HG02981 (cell line): ENCODE measurements around the gene SAMMSON.

Experiments
- ATAC-seq: cut with Tn5 transposase; IDR thresholded peaks from one replicate; pipeline ENCODE4 v1.9.1; 2021; ENCODE audit warnings: mild to moderate bottlenecking, moderate library complexity; ENCODE audit not compliant: unreplicated experiment

Gene SAMMSON

DNA sequence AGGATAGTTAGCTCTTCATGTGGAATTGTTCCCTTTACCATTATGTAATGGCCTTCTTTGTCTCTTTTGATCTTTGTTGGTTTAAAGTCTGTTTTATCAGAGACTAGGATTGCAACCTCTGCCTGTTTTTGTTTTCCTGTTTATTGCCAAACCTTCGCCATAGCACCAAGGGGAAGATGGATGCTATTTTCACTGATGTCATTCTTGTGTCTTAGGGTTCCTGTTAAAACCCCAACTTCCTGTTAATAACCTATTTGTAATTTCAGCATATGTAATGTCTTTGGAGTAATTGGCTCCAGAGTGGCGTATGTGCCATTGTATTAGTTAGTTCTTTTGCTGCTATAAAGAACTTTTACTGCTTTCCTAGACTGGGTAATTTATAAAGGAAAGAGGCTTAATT, 10.8 kb downstream of the SAMMSON start:
- ATAC-seq = no peak

- ATAC-seq = no peak
Measured at GRCh38 chr3:70011582-70011981, 12.0 kb downstream of the SAMMSON start.

DNA sequence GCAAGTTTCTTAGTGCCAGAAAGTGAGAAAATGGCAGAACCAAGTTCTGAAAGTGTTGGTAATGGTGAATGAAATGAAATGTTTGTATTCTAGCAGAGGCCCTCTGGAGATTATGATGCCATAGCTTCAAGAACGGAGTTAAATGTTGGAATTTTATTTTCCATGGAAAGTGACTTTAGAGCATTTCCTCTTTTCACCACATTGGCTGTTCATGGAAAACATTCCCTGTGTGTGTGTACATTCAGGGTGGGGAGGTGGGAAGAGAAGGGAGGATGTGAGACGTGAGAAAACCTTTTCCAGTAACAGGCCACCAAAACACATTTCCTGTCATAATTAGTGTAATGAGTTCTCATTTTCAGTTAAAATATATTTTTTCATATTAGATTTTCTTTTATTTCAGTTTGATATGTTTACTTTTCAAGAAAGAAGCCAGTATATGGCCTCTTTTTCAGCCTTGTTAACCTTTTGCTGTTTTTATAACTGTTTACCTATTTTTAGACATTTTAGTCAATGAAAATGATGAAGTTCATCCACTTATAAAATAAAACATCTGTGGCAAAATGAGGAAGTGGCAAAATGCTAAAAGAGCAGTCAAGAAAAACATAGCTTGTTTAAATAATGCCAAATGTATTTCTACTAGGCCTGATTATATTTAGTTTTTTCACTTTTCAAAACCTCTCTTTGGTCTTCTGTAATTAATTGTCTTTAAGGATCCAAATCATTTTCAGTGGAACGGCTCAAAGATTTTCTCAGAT, 21.6 kb downstream of the SAMMSON start:
- ATAC-seq = no peak

GRCh38 chr3:70028361-70028760, 28.8 kb downstream of the SAMMSON start:
- ATAC-seq = no peak

GRCh38 chr3:70038693-70039092, 39.2 kb downstream of the SAMMSON start:
- no peak for ATAC-seq

DNA sequence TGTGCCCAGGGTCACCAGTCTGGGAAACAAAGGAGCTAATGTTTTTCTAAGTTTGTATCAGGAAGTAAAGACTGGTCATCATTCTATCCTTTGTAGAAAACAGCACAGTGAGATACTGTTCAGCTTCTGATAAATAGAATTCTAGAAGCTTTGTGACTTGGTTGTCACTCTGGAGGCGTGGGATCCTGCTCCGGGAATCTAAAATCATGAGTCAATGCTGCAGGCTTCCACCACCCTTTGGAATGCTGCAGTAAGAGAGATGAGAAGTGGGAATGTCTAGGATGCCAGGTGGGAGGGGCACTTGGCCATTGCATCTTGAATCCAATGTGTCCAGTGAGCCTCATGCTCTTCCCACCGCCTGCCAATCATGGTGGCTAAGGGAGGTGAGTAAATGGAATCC, 40.9 kb downstream of the SAMMSON start:
- no peak for ATAC-seq

DNA sequence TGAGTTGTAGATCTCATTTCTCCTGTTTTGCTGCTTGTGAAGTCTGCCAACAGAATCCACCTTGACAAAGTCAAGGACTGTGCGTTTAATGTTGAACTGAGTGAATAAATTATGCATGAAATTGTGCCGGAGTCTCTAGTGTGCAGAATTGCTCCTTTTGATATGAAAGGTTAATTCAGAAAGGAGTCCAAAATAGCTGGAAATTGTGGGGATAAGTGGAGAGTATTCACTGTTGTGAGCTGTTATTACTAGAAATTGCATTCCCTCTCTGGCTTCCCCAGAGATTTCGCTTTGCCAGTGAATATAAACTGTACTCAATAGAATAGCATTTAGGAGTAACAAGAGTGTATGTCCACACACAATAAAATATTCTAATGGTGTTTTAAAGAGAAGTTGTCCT, 43.1 kb downstream of the SAMMSON start:
- no peak for ATAC-seq

DNA sequence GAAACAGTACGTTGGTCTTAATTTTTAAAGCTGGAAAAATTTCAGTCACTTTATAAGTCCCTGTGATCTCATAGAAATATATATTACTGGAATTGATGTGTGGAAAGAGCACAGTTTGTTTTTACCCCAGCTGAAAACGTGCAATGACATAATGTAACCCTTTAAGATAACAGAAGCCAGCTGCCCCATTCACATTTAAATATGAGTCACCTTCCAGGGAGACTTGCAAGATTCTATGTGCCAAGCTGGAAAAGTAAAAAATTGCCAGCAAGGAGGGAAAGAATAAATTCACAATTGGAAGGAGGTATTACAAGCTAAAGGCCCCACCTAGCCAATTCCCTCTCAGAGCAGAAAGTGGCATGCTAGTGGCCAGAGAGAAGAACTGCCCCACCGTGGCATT, 50.2 kb downstream of the SAMMSON start:
- ATAC-seq = no peak

DNA sequence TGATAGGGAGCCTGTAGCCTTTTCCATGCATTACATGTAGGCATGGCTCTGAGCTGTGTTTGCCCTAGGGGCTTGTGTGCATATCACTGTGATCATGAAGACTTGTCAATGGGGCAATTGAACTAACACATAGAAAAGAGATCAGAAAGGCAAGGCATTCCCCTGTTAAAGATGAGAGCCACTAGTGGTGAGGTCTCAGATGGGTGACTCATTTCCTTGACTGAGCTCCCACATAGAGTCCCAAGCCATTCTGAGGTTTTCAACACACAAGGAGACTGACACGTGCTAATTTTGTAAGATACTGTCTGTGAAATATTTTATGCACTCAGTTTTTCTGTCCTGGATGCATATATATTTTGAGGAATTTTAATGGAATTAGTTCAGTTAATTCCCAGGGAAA, 53.8 kb downstream of the SAMMSON start:
- no peak for ATAC-seq

- no peak for ATAC-seq
Measured at GRCh38 chr3:70056081-70056480, 56.5 kb downstream of the SAMMSON start.

GRCh38 chr3:70057426-70057825, 57.9 kb downstream of the SAMMSON start:
- ATAC-seq = no peak

DNA sequence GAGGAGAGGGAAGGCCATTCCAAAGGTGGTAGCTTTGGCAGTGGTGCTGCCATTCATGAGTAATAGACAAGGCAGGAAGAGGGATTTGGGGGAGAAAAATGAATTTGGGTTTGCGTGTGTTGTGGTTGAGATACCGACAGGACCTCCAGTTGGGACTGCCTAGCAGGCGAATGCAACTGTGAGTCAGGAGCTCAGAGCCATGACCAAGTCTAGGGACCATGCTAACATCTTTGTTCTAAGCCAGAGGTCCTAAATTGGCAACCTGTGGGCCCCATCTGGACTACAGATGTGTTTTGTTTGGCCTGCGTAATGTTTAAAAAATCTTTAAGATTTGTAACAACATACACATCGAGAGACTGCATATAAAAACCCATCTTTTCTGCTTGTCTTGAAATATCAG, 61.6 kb downstream of the SAMMSON start:
- no peak for ATAC-seq

- no peak for ATAC-seq
Measured at GRCh38 chr3:70064194-70064779, 64.8 kb downstream of the SAMMSON start.

- no peak for ATAC-seq
Measured at GRCh38 chr3:70065696-70066253, 66.2 kb downstream of the SAMMSON start.

- no peak for ATAC-seq
Measured at GRCh38 chr3:70067860-70068521, 68.5 kb downstream of the SAMMSON start.

DNA sequence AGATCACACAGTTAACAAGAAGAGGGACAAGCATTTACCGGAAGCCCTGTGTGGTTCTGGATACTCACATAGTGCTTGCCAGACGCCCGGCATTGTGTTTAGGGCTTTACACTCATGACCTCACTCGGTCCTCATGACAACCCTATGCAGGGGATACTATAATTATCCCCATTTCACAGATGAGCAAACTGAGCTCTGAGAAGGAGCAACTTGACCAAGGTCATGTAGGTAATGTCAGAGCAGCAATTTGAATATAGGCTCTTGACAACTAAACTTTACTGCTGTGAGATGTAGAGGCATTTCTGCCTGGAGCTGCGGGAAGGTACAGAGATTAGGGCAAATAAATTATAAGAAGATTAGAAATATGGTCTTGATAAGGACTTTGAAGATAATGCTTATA, 70.0 kb downstream of the SAMMSON start:
- no peak for ATAC-seq

GRCh38 chr3:70071138-70071537, 71.6 kb downstream of the SAMMSON start:
- no peak for ATAC-seq

DNA sequence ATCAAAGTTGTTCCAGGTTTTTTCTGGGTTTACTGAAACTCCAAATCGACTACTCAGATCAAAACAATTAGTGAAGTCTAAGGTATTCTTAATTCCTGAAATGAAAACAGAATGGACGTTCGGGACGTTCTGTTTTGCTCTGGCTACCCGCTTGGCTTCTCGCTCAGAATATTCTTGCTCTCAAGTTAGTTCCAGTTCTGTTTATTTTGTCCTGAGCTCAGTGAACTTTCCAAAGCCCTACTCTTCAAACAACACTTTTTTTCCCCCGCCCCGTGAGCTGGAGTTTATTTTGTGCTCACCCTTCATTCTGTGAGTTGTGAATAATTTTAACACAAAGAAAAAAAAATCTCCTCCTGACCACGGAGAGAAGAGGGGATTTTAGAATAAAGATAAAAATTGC, 72.6 kb downstream of the SAMMSON start:
- no peak for ATAC-seq

- ATAC-seq = no peak
Measured at GRCh38 chr3:70072754-70073153, 73.2 kb downstream of the SAMMSON start.

DNA sequence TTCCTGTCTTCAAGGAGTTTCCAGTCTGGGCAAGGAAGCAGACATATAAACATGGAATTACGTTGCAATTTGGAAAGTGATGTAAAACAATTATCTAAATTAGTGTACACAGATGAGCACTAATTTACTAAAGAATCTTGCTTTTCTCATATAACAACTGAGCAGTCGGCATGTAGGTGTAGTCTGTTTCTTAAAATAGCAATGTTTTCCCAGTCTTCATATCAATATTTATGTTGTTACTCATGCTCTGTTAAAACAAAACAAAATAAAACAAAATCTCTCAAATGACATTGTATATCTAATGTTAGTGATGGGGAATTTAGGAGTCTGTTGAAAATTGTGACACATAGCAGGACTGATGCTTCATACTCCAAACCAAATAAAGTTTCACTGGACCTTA, 75.6 kb downstream of the SAMMSON start:
- ATAC-seq = no peak

GRCh38 chr3:70076396-70076795, 76.9 kb downstream of the SAMMSON start:
- no peak for ATAC-seq

DNA sequence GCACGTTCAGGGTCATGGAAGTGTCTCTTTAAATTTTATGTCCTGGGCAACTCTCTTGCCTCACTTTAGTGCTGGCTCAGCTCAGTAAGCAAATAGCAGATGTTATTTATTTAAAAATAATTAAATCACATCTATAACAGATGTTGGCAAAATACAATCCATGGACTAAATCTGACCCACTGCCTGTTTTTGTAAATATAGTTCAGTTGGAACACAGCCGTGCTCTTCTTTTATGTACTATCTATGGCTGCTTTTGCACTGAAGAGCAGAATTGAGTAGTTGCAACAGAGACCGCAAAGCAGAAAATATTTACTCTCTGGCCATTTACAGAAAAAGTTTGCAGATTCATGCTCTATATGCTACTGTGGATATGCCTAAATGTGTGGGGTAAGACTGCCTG, 79.2 kb downstream of the SAMMSON start:
- no peak for ATAC-seq
